PC-3 (cell line): ENCODE data around the gene JAKMIP1. TPM values are rescaled to one million over a fixed set of nuclear protein-coding genes. Genes with fewer than 3 reads are reported as not detected.

Experiments used
- ATAC-seq: fragments of 200-7000 bp; cut with Tn5 transposase; 2 replicates; pipeline ENCODE4 v1.9.1; 2020; ENCODE audit warnings: mild to moderate bottlenecking, moderate library complexity
- Bru-seq: library from RNA; stranded (reverse); fragments of 400-500 nt; gene quantifications from one replicate; lab custom pipeline; 2021; lab: Mats Ljungman, UMichigan
- BruChase-seq, 2 experiments: library from RNA; stranded (reverse); fragments of 400-500 nt; gene quantifications; one replicate each; lab custom pipeline; 2021; lab: Mats Ljungman, UMichigan
- BruUV-seq: library from RNA; stranded (reverse); fragments of 400-500 nt; replicated peaks from 2 replicates; lab custom pipeline; 2021; lab: Mats Ljungman, UMichigan
- CTCF ChIA-PET: fragments of 300-600 bp; sonication (Branson Sonifier 250); formaldehyde crosslinking; loops from one replicate; lab custom pipeline; 2022; ENCODE audit warnings: antibody characterized with exemption; lab: Charles Lee
- POLR2A ChIA-PET: fragments of 300-600 bp; sonication (Branson Sonifier 250); formaldehyde crosslinking; loops from one replicate; lab custom pipeline; 2022; ENCODE audit warnings: antibody characterized with exemption; ENCODE audit not compliant: unreplicated experiment; lab: Charles Lee
- DNase-seq: peaks from one replicate; pipeline ENCODE4 v3.0.0-alpha.2; 2015
- H2AFZ ChIP-seq: fragments of 300-600 bp; sonication (generic); 2 replicates; pipeline ENCODE4 v1.6.0; 2016; ENCODE audit warnings: antibody characterized with exemption, low read length
- H3F3A ChIP-seq: fragments of 300-600 bp; sonication (generic); one replicate; pipeline ENCODE4 v1.6.0; 2017; ENCODE audit warnings: antibody characterized with exemption, low read length, control low read depth, mild to moderate bottlenecking; ENCODE audit not compliant: unreplicated experiment
- H3K27ac ChIP-seq: fragments of 300-600 bp; sonication (generic); 2 replicates; pipeline ENCODE4 v1.5.1; 2016; ENCODE audit warnings: mild to moderate bottlenecking, low read length
- H3K27me3 ChIP-seq: fragments of 300-600 bp; sonication (generic); 2 replicates; pipeline ENCODE4 v1.6.1; 2016; ENCODE audit warnings: low read length, mixed read lengths
- H3K36me3 ChIP-seq: fragments of 300-600 bp; sonication (generic); 2 replicates; pipeline ENCODE4 v1.6.1; 2016; ENCODE audit warnings: low read depth, mixed run types, low read length, mixed read lengths
- H3K4me1 ChIP-seq: fragments of 300-600 bp; sonication (generic); 2 replicates; pipeline ENCODE4 v1.5.1; 2016; ENCODE audit warnings: low read length; ENCODE audit not compliant: insufficient read depth
- H3K4me2 ChIP-seq: fragments of 300-600 bp; sonication (generic); 2 replicates; pipeline ENCODE4 v1.6.0; 2016; ENCODE audit warnings: low read length
- H3K4me3 ChIP-seq: fragments of 300-600 bp; sonication (generic); 2 replicates; pipeline ENCODE4 v1.5.1; 2016; ENCODE audit warnings: mild to moderate bottlenecking, low read length, mixed read lengths
- H3K79me2 ChIP-seq: fragments of 300-600 bp; sonication (generic); 2 replicates; pipeline ENCODE4 v1.6.1; 2017; ENCODE audit warnings: low read length, mixed read lengths
- H3K9ac ChIP-seq: fragments of 300-600 bp; sonication (generic); 2 replicates; pipeline ENCODE4 v1.6.0; 2016; ENCODE audit warnings: mild to moderate bottlenecking, low read length
- H3K9me2 ChIP-seq: fragments of 300-600 bp; sonication (generic); replicated peaks from 2 replicates; pipeline ENCODE4 v1.6.1; 2016; ENCODE audit warnings: mixed run types, low read length, mixed read lengths
- H3K9me3 ChIP-seq: fragments of 300-600 bp; sonication (generic); 2 replicates; pipeline ENCODE4 v1.6.1; 2016; ENCODE audit warnings: low read length, mixed read lengths
- H4K20me1 ChIP-seq: fragments of 300-600 bp; sonication (generic); 2 replicates; pipeline ENCODE4 v1.6.1; 2016; ENCODE audit warnings: low read length, mixed read lengths
- CTCF ChIP-seq: fragments of 300-600 bp; sonication (generic); conservative IDR thresholded peaks from 2 replicates; pipeline ENCODE4 v1.5.1; 2017; ENCODE audit warnings: antibody characterized with exemption, low read depth, mild to moderate bottlenecking, low read length
- EZH2 ChIP-seq: fragments of 300-600 bp; sonication (generic); IDR thresholded peaks from one replicate; pipeline ENCODE4 v1.6.1; 2017; ENCODE audit warnings: antibody characterized with exemption, mild to moderate bottlenecking, low read length; ENCODE audit not compliant: unreplicated experiment
- EZH2phosphoT487 ChIP-seq: fragments of 300-600 bp; sonication (generic); IDR thresholded peaks from 2 replicates; pipeline ENCODE4 v1.6.1; 2018; ENCODE audit warnings: mild to moderate bottlenecking, antibody characterized with exemption, low read length, borderline replicate concordance
- intact Hi-C: fragments of 100-400 bp; cut with micrococcal nuclease; formaldehyde crosslinking; loops from 2 replicates; pipeline ENCODE4 v1.9.0; 2023
- long read RNA-seq: library from polyadenylated mRNA; unstranded; transcript quantifications from one replicate; pipeline ENCODE4 v2.0.0, GENCODE V29; 2021; ENCODE audit not compliant: unreplicated experiment
- total RNA-seq: library from RNA; depleted of rRNA; stranded (reverse); fragments of >200 nt; gene quantifications from 2 replicates; pipeline ENCODE4 v1.2.3, GENCODE V29; 2014; rRNA removed

The JAKMIP1 gene
- total RNA-seq (0.04 and 0.75 TPM in 2 replicates), Bru-seq, nascent RNA (percentile 27 among the genes with signal in this experiment), BruChase-seq, experiment 1, labeled RNA remaining after a 6-hour chase (percentile 43 among the genes with signal in this experiment), BruChase-seq, experiment 2, labeled RNA remaining after a 2-hour chase (not detected)
- long read RNA-seq, partial matches to known transcripts = 0 of 2 reads
- long read RNA-seq, other reads (novel, unspliced or antisense) = 2 of 2 reads

GRCh38 chr4:6200011-6200921, at the start of gene JAKMIP1:
Gene JAKMIP1 (minus strand): TSS chr4:6200549. CDS start chr4:6112850, 87,699 bp downstream.
- H3K4me1 ChIP-seq = 0 out of 2 replicates have a peak, but pooled peaks cover 3% of the 10 kb centered on the region
- no peaks in the 10 kb centered on the region for H3K36me3 ChIP-seq
- ATAC-seq (peak; percentile 72), DNase-seq (peak; percentile 67)
- no peaks in the 10 kb centered on the region for H4K20me1 ChIP-seq
- H3K27me3 ChIP-seq = peaks cover 22% of the 10 kb centered on the region
- H3K4me2 ChIP-seq = peak within 1 kb of the TSS; percentile 93
- H3K79me2 ChIP-seq = no peaks in the 10 kb centered on the region
- intact Hi-C loops = no loop called here
- no peaks in the 10 kb centered on the region for H3K9me2 ChIP-seq
- CTCF ChIA-PET = interaction anchor here (0.6 kb wide), 1 partner anchor 347 kb away, joined by 7 read pairs; no protein-coding TSS in a partner anchor
- H3K27ac ChIP-seq = no peak within 1 kb of the TSS
- H2AFZ ChIP-seq = peak within 1 kb of the TSS; percentile 64
- TF ChIP-seq CTCF (no peak), EZH2phosphoT487 (peak; percentile 60; the same call in 1 of the 2 replicates)
- peak within 1 kb of the TSS; percentile 67 for H3K4me3 ChIP-seq
- BruUV-seq = no TSS peak
- no peaks in the 10 kb centered on the region for H3F3A ChIP-seq
- H3K9me3 ChIP-seq = no peaks in the 10 kb centered on the region
- POLR2A ChIA-PET = interaction anchor here (0.6 kb wide), 1 partner anchor 1740 kb away, joined by 13 read pairs; no protein-coding TSS in a partner anchor
- H3K9ac ChIP-seq = no peak within 1 kb of the TSS

- Histone ChIP-seq H3K9me2 (no peaks in the 10 kb centered on the region), H3F3A (no peaks in the 10 kb centered on the region), H3K4me1 (no peaks in the 10 kb centered on the region), H3K9me3 (no peaks in the 10 kb centered on the region), H3K4me3 (no peak overlapping the region), H3K27ac (no peak overlapping the region), H2AFZ (no peak overlapping the region), H3K9ac (no peak overlapping the region), H3K27me3 (no peaks in the 10 kb centered on the region), H3K4me2 (no peak overlapping the region), H3K36me3 (no peaks in the 10 kb centered on the region), H3K79me2 (no peaks in the 10 kb centered on the region), H4K20me1 (no peaks in the 10 kb centered on the region)
- no peak for DNase-seq
- no peak for ATAC-seq
- ChIA-PET CTCF (no interaction called here), POLR2A (no interaction called here)
- intact Hi-C loops = no loop called here
- BruUV-seq = no TSS peak
- no peak for TF ChIP-seq CTCF
- TF ChIP-seq EZH2phosphoT487 = no peak
- no peak for TF ChIP-seq EZH2
Measured at GRCh38 chr4:6248394-6248793, 48.0 kb upstream of the JAKMIP1 start.
